HepG2 (cell line): ENCODE measurements around the gene TTLL4. TPM values are rescaled to one million over a fixed set of nuclear protein-coding genes. Genes with fewer than 3 reads are reported as not detected.

Experiments used
- AKAP8 ChIP-seq: sonication (generic); formaldehyde crosslinking; IDR thresholded peaks from 2 replicates; pipeline ENCODE4 v1.5.1; 2020; ENCODE audit warnings: mild to moderate bottlenecking, missing genetic modification reagents
- GZF1 ChIP-seq: sonication (generic); formaldehyde crosslinking; IDR thresholded peaks from 2 replicates; pipeline ENCODE4 v1.5.1; 2020; ENCODE audit warnings: mild to moderate bottlenecking, missing genetic modification reagents
- HOXA5 ChIP-seq: sonication (generic); formaldehyde crosslinking; IDR thresholded peaks from 2 replicates; pipeline ENCODE4 v1.4.0; 2020; ENCODE audit warnings: missing genetic modification reagents
- NFKBIZ ChIP-seq: IDR thresholded peaks from 2 replicates; pipeline ENCODE4 v1.6.1; 2018; ENCODE audit warnings: missing genetic modification reagents, missing compliant biosample characterization
- RARA ChIP-seq: IDR thresholded peaks from 2 replicates; pipeline ENCODE4 v1.6.1; 2016; ENCODE audit warnings: missing genetic modification reagents, missing compliant biosample characterization
- RORA ChIP-seq: sonication (generic); formaldehyde crosslinking; IDR thresholded peaks from 2 replicates; pipeline ENCODE4 v1.5.0; 2020; ENCODE audit warnings: mild to moderate bottlenecking, missing genetic modification reagents, moderate library complexity
- SIN3A ChIP-seq: IDR thresholded peaks from 2 replicates; pipeline ENCODE4 v1.6.1; 2011; ENCODE audit warnings: low read depth, mild to moderate bottlenecking, control low read depth, low read length, borderline replicate concordance
- TCF12 ChIP-seq, 2 experiments: fragments of 450-650 bp in 1 of 2; sonication (generic) in 1 of 2; formaldehyde crosslinking in 1 of 2; IDR thresholded peaks; 2 replicates each; pipeline versions ENCODE4 v1.6.1 to v1.8.0; 2017 to 2022; ENCODE audit warnings: antibody characterized with exemption in 1 of 2, mild to moderate bottlenecking in 1 of 2, missing genetic modification reagents in 1 of 2, moderate library complexity in 1 of 2
- ZNF10 ChIP-seq: sonication (generic); formaldehyde crosslinking; IDR thresholded peaks from 2 replicates; pipeline ENCODE4 v1.4.0; 2020; ENCODE audit warnings: mild to moderate bottlenecking, low read depth, missing genetic modification reagents, borderline replicate concordance
- ZNF24 ChIP-seq: fragments of 450-650 bp; IDR thresholded peaks from 2 replicates; pipeline ENCODE4 v1.6.1; 2017; ENCODE audit warnings: antibody characterized with exemption, mild to moderate bottlenecking
- ZNF44 ChIP-seq: sonication (generic); formaldehyde crosslinking; IDR thresholded peaks from 2 replicates; pipeline ENCODE4 v1.5.1; 2020; ENCODE audit warnings: mild to moderate bottlenecking, missing genetic modification reagents
- ZNF883 ChIP-seq: sonication (generic); formaldehyde crosslinking; IDR thresholded peaks from 2 replicates; pipeline ENCODE4 v1.5.1; 2020; ENCODE audit warnings: mild to moderate bottlenecking, missing genetic modification reagents; ENCODE audit errors: not compliant biosample characterization
- polyA plus RNA-seq, 8 experiments: library from polyadenylated mRNA; depleted of rRNA in 3 of 8; stranded (reverse) in 7 of 8; unstranded in 1 of 8; fragments of >200 nt; fragmentation: Illumina TruSeq in 4 of 8; extraction: Trizol in 4 of 8; gene quantifications; 2 replicates each; pipeline versions ENCODE4 v1.2.1 to v1.2.3, GENCODE V29; 2011 to 2016; ENCODE audit warnings: low read depth in 4 of 8, missing spikeins in 1 of 8, mixed read lengths in 1 of 8; ENCODE audit not compliant: insufficient read depth in 1 of 8
- total RNA-seq, 5 experiments: library from RNA; depleted of rRNA; stranded (reverse); fragments of >200 nt; fragmentation: Illumina TruSeq; extraction: Trizol; gene quantifications; 2 replicates each; pipeline ENCODE4 v1.2.3, GENCODE V29; 2016; ENCODE audit warnings: low read depth in 1 of 5
- TF ChIP-seq, protein P1 (sequence below): sonication (generic); formaldehyde crosslinking; IDR thresholded peaks from 2 replicates; pipeline ENCODE4; 2020; ENCODE audit warnings: missing genetic modification reagents, mild to moderate bottlenecking, borderline replicate concordance
- TF ChIP-seq, protein P2 (sequence below): sonication (generic); formaldehyde crosslinking; IDR thresholded peaks from 2 replicates; pipeline ENCODE4 v1.4.0; 2020; ENCODE audit warnings: missing genetic modification reagents, borderline replicate concordance
- TF ChIP-seq, protein P3 (sequence below): sonication (generic); formaldehyde crosslinking; IDR thresholded peaks from 2 replicates; pipeline ENCODE4 v1.4.0; 2020; ENCODE audit warnings: missing genetic modification reagents, mild to moderate bottlenecking, borderline replicate concordance
- TF ChIP-seq, protein P4 (sequence below): sonication (generic); formaldehyde crosslinking; IDR thresholded peaks from 2 replicates; pipeline ENCODE4 v1.9.0; 2022; ENCODE audit warnings: low read depth, missing genetic modification reagents

The TTLL4 gene
- total and polyA plus RNA-seq, 2 of the 13 experiments (the other 11 are each of a cell fraction or from before 2014, with no cell fraction given), result 77.5 to 84.6 TPM

DNA sequence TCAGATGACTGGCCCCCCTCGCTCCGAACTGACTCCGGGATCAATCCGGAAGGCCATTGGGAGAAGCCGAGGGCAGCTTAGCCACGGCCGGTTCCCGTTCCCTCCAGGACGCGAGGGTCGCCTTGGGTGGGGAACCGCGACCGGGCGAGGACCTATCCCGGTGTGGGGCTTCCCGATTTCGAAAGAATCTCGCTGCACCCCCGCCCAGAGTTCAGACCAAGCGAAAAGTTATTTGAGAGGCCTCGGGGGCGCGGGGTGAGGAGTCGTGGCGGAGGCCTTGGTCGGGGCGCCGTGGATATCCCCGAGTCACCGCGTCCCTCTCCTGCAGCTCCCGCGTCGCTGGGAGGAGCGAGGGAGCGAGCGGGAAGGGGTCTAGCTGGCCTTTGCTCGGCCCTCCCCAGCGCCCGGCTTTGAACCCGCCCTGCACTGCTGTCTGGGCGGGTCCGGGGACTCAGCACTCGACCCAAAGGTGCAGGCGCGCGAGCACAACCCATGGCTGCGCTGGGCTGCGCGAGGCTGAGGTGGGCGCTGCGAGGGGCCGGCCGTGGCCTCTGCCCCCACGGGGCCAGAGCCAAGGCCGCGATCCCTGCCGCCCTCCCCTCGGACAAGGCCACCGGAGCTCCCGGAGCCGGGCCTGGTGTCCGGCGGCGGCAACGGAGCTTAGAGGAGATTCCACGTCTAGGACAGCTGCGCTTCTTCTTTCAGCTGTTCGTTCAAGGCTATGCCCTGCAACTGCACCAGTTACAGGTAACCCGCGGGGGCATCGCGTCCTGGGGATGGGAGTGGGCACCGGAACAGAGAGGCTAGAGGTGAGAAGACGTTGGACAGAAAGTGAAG, 71.3 kb downstream of the TTLL4 start, which contains the start of gene CYP27A1 (continued):
- TF ChIP-seq, protein P1, sequence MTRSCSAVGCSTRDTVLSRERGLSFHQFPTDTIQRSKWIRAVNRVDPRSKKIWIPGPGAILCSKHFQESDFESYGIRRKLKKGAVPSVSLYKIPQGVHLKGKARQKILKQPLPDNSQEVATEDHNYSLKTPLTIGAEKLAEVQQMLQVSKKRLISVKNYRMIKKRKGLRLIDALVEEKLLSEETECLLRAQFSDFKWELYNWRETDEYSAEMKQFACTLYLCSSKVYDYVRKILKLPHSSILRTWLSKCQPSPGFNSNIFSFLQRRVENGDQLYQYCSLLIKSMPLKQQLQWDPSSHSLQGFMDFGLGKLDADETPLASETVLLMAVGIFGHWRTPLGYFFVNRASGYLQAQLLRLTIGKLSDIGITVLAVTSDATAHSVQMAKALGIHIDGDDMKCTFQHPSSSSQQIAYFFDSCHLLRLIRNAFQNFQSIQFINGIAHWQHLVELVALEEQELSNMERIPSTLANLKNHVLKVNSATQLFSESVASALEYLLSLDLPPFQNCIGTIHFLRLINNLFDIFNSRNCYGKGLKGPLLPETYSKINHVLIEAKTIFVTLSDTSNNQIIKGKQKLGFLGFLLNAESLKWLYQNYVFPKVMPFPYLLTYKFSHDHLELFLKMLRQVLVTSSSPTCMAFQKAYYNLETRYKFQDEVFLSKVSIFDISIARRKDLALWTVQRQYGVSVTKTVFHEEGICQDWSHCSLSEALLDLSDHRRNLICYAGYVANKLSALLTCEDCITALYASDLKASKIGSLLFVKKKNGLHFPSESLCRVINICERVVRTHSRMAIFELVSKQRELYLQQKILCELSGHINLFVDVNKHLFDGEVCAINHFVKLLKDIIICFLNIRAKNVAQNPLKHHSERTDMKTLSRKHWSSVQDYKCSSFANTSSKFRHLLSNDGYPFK (CRISPR knock-in tag), result peak; percentile 62; the same call in 1 of the 2 replicates
- TF ChIP-seq, protein P2, sequence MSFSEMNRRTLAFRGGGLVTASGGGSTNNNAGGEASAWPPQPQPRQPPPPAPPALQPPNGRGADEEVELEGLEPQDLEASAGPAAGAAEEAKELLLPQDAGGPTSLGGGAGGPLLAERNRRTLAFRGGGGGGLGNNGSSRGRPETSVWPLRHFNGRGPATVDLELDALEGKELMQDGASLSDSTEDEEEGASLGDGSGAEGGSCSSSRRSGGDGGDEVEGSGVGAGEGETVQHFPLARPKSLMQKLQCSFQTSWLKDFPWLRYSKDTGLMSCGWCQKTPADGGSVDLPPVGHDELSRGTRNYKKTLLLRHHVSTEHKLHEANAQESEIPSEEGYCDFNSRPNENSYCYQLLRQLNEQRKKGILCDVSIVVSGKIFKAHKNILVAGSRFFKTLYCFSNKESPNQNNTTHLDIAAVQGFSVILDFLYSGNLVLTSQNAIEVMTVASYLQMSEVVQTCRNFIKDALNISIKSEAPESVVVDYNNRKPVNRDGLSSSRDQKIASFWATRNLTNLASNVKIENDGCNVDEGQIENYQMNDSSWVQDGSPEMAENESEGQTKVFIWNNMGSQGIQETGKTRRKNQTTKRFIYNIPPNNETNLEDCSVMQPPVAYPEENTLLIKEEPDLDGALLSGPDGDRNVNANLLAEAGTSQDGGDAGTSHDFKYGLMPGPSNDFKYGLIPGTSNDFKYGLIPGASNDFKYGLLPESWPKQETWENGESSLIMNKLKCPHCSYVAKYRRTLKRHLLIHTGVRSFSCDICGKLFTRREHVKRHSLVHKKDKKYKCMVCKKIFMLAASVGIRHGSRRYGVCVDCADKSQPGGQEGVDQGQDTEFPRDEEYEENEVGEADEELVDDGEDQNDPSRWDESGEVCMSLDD (CRISPR knock-in tag), result peak; percentile 84
- no peak; the same call in 1 of the 2 replicates for TF ChIP-seq NFKBIZ
- no peak; the same call in 1 of the 2 replicates for TF ChIP-seq RORA (CRISPR knock-in tag)
- TF ChIP-seq ZNF10 (CRISPR knock-in tag), result no peak
- TF ChIP-seq TCF12 (IDR thresholded peaks at IDR 0.05), result no peak
- TF ChIP-seq TCF12 (CRISPR knock-in tag; IDR thresholded peaks at IDR 0.05), result peak; percentile 62; the same call in 1 of the 2 replicates
- 0 out of 2 replicates have a peak, but pooled peaks have one; percentile 16 for TF ChIP-seq SIN3A
- peak; percentile 80; the same call in 1 of the 2 replicates for TF ChIP-seq GZF1 (CRISPR knock-in tag)
- peak; percentile 67 for TF ChIP-seq ZNF44 (CRISPR knock-in tag)
- TF ChIP-seq ZNF24, result peak; percentile 12; the same call in 1 of the 2 replicates
- peak; percentile 99 for TF ChIP-seq ZNF883 (CRISPR knock-in tag)
- TF ChIP-seq, protein P3, sequence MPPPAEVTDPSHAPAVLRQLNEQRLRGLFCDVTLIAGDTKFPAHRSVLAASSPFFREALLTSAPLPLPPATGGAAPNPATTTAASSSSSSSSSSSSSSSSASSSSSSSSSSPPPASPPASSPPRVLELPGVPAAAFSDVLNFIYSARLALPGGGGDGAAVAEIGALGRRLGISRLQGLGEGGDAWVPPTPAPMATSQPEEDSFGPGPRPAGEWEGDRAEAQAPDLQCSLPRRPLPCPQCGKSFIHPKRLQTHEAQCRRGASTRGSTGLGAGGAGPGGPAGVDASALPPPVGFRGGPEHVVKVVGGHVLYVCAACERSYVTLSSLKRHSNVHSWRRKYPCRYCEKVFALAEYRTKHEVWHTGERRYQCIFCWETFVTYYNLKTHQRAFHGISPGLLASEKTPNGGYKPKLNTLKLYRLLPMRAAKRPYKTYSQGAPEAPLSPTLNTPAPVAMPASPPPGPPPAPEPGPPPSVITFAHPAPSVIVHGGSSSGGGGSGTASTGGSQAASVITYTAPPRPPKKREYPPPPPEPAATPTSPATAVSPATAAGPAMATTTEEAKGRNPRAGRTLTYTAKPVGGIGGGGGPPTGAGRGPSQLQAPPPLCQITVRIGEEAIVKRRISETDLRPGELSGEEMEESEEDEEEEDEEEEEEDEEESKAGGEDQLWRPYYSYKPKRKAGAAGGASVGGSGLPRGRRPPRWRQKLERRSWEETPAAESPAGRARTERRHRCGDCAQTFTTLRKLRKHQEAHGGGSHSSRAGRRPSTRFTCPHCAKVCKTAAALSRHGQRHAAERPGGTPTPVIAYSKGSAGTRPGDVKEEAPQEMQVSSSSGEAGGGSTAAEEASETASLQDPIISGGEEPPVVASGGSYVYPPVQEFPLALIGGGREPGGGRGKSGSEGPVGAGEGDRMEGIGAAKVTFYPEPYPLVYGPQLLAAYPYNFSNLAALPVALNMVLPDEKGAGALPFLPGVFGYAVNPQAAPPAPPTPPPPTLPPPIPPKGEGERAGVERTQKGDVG (CRISPR knock-in tag), result peak; percentile 86
- TF ChIP-seq RARA (CRISPR knock-in tag), result peak; percentile 81
- peak; percentile 80; the same call in 1 of the 2 replicates for TF ChIP-seq AKAP8 (CRISPR knock-in tag)
- TF ChIP-seq, protein P4, sequence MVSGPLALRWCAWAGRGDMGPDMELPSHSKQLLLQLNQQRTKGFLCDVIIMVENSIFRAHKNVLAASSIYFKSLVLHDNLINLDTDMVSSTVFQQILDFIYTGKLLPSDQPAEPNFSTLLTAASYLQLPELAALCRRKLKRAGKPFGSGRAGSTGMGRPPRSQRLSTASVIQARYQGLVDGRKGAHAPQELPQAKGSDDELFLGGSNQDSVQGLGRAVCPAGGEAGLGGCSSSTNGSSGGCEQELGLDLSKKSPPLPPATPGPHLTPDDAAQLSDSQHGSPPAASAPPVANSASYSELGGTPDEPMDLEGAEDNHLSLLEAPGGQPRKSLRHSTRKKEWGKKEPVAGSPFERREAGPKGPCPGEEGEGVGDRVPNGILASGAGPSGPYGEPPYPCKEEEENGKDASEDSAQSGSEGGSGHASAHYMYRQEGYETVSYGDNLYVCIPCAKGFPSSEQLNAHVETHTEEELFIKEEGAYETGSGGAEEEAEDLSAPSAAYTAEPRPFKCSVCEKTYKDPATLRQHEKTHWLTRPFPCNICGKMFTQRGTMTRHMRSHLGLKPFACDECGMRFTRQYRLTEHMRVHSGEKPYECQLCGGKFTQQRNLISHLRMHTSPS (CRISPR knock-in tag), result peak; percentile 58; the same call in 1 of the 2 replicates
- TF ChIP-seq HOXA5 (CRISPR knock-in tag), result peak; percentile 93
